Breast epithelium (tissue), 4 donors: ENCODE data around the gene CCDC9B. TPM values are rescaled to one million over a fixed set of nuclear protein-coding genes. Genes with fewer than 3 reads are reported as not detected.

Experiments used
- DNase-seq, 2 donors: peaks; one replicate each; pipeline ENCODE4 v3.0.0-alpha.2; 2019; ENCODE audit warnings: low spot score in 2 of 2
- H3K27ac ChIP-seq, 2 donors: fragments of 200-600 bp; sonication (generic) in 1 of 2; one replicate each; pipeline ENCODE4 v1.5.1; 2016 to 2019; ENCODE audit warnings: mild to moderate bottlenecking in 1 of 2
- H3K27me3 ChIP-seq, 2 donors: fragments of 200-600 bp; sonication (generic) in 1 of 2; one replicate each; pipeline versions ENCODE4 v1.5.1 to v1.6.0; 2017 to 2019; ENCODE audit warnings: control low read depth in 1 of 2, mild to moderate bottlenecking in 1 of 2
- H3K36me3 ChIP-seq: fragments of 200-600 bp; one replicate; pipeline ENCODE4 v1.5.1; 2019
- H3K4me1 ChIP-seq, 2 donors: fragments of 200-600 bp; sonication (generic); one replicate each; pipeline ENCODE4 v1.5.1; 2016 to 2019; ENCODE audit warnings: control low read depth in 1 of 2
- H3K4me3 ChIP-seq, 3 donors: fragments of 200-600 bp; sonication (generic); 1 replicate in 2 of 3; 2 replicates in 1 of 3; pipeline ENCODE4 v1.5.1; 2016 to 2019; ENCODE audit warnings: mild to moderate bottlenecking in 3 of 3, moderate library complexity in 2 of 3
- H3K9me3 ChIP-seq, 2 donors: fragments of 200-600 bp; sonication (generic) in 1 of 2; one replicate each; pipeline ENCODE4 v1.5.1; 2016 to 2019; ENCODE audit warnings: control low read depth in 1 of 2
- POLR2A ChIP-seq: fragments of 450-650 bp; IDR thresholded peaks from one replicate; pipeline ENCODE4 v1.6.1; 2016; ENCODE audit warnings: antibody characterized with exemption, mild to moderate bottlenecking, moderate library complexity
- POLR2AphosphoS5 ChIP-seq, 3 donors: sonication (generic); formaldehyde crosslinking; IDR thresholded peaks; one replicate each; pipeline ENCODE4 v1.6.1; 2017; ENCODE audit warnings: antibody characterized with exemption in 3 of 3
- intact Hi-C: fragments of 100-400 bp; cut with DNase I; formaldehyde crosslinking; loops from one replicate; pipeline ENCODE4 v1.15.1; 2023; ENCODE audit warnings: low total_unique reads
- total RNA-seq, 3 donors: library from RNA; depleted of rRNA; stranded (reverse); fragments of >200 nt; gene quantifications; one replicate each; pipeline ENCODE4 v1.1.0, GENCODE V29; 2016
- TF ChIP-seq, protein P1 (sequence below), 3 donors: fragments of 450-650 bp; IDR thresholded peaks; one replicate each; pipeline ENCODE4 v1.5.1; 2016 to 2017; ENCODE audit warnings: antibody characterized with exemption in 3 of 3, mild to moderate bottlenecking in 3 of 3, moderate library complexity in 3 of 3

The CCDC9B gene
- total RNA-seq, 3 donors from 2014 or later: 4.0 to 14.1 (median 9.4) TPM

DNA sequence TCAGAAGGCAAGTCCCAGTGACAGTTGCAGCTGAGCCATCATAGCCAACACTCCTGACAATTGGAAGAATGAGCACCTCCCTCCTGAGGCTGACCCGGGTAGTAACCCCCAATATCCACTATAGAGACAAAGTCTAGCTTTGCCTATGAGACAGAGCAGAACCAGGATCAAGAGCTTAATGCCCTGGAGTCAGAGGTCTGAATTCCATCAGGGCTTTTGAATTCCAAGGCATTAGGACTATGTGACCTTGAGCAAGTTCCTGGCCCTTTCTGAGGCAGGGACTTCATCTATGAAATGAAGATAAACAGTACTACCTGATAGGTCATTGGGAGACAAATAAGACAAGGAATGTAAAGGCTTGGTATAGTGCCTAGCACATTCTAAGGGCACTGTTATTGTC lies 20.3 kb downstream of the CCDC9B start:
- no peak for DNase-seq
- Histone ChIP-seq H3K36me3 (no peaks in the 10 kb centered on the region), H3K27ac (no peak overlapping the region), H3K4me3 (no peak overlapping the region), H3K4me1 (peaks cover 4 to 5% of the 10 kb centered on the region in 2 donors), H3K27me3 (no peaks in the 10 kb centered on the region), H3K9me3 (no peaks in the 10 kb centered on the region)
- no peak for TF ChIP-seq POLR2AphosphoS5 (IDR thresholded peaks at IDR 0.05)
- TF ChIP-seq, protein P1, sequence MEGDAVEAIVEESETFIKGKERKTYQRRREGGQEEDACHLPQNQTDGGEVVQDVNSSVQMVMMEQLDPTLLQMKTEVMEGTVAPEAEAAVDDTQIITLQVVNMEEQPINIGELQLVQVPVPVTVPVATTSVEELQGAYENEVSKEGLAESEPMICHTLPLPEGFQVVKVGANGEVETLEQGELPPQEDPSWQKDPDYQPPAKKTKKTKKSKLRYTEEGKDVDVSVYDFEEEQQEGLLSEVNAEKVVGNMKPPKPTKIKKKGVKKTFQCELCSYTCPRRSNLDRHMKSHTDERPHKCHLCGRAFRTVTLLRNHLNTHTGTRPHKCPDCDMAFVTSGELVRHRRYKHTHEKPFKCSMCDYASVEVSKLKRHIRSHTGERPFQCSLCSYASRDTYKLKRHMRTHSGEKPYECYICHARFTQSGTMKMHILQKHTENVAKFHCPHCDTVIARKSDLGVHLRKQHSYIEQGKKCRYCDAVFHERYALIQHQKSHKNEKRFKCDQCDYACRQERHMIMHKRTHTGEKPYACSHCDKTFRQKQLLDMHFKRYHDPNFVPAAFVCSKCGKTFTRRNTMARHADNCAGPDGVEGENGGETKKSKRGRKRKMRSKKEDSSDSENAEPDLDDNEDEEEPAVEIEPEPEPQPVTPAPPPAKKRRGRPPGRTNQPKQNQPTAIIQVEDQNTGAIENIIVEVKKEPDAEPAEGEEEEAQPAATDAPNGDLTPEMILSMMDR (IDR thresholded peaks at IDR 0.05): no peak
- no peak for TF ChIP-seq POLR2A
- intact Hi-C loops: no loop called here

DNA sequence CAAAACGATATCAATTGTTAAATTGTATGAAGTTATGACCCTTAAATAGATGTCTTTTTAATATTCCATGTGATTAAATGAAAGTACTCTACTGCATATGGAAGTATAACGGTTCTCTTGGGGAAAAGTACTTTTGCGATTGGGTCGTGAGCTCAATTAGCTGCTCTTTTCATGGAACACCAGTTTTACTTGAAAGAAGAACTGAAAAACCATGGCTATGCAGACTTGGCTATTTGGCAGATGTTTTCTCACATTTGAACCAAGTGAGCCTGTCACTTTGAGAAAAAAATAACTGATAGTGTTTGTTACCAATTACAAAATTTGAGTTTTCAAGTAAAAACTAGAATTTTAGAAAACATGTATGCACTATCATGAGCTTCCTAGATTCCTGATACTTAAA lies 23.2 kb downstream of the CCDC9B start:
- no peaks in the 10 kb centered on the region for H3K4me1 ChIP-seq
- no peak overlapping the region for H3K4me3 ChIP-seq
- no peaks in the 10 kb centered on the region for H3K9me3 ChIP-seq
- intact Hi-C loops: no loop called here
- TF ChIP-seq POLR2AphosphoS5 (IDR thresholded peaks at IDR 0.05): no peak
- TF ChIP-seq, protein P1 (IDR thresholded peaks at IDR 0.05): no peak
- no peak for TF ChIP-seq POLR2A
- DNase-seq: no peak
- no peak overlapping the region for H3K27ac ChIP-seq
- no peaks in the 10 kb centered on the region for H3K36me3 ChIP-seq
- H3K27me3 ChIP-seq: no peaks in the 10 kb centered on the region

DNA sequence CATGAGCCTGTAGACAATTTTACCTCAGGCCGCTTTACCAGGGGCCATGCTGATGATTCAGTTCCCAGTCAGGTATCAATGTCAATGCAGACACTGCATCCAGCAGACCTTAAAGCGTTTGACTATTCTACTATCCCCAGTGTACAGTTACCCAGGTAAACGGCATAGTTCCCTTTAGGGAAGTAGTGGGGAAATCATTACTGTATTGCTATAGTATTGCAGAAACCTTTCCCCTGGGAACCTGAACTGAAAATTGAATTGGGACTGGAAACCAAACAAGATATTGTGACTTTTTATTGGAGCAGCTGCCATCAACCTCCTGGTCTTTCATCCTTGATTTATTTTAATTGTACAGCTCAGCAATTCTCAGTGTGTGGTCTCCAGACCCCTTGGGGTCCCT lies 23.8 kb downstream of the CCDC9B start:
- Histone ChIP-seq H3K9me3 (no peaks in the 10 kb centered on the region), H3K27ac (no peak overlapping the region), H3K36me3 (no peaks in the 10 kb centered on the region), H3K27me3 (no peaks in the 10 kb centered on the region), H3K4me1 (no peaks in the 10 kb centered on the region), H3K4me3 (no peak overlapping the region)
- TF ChIP-seq POLR2A (no peak), POLR2AphosphoS5 (IDR thresholded peaks at IDR 0.05) (no peak)
- TF ChIP-seq, protein P1 (IDR thresholded peaks at IDR 0.05): no peak
- intact Hi-C loops: no loop called here
- no peak for DNase-seq

DNA sequence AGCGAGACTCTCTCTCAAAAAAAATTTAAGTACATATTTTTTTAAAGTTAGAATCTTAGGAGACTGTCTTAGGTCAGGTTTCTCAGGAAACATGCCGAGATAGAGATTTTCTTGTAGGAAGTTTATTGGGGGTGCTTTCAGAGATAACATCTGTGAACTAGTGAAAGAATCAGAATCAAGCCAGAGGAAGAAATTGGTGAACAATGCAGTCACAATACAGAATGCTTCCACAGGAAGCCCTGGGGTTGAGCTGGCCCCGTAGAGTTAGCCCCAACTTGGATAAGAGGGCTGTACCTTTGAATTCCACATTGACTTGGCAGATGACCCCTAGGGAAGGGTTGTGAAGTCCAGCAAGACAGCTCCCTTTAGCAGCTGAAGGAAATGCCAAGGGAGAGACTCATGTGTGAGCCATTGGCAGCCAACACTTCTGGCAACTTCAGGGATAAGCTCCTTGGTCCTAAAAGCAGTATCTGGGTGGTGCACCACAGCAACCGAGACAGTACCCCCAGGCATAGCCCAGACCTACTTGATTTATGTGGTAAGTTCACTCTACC lies 25.9 kb downstream of the CCDC9B start:
- H3K4me1 ChIP-seq: no peaks in the 10 kb centered on the region
- no peaks in the 10 kb centered on the region for H3K9me3 ChIP-seq
- TF ChIP-seq POLR2A: no peak
- H3K36me3 ChIP-seq: no peaks in the 10 kb centered on the region
- intact Hi-C loops: loop anchor here (1.0 kb wide), 1 partner anchor 17 kb away; no protein-coding TSS in a partner anchor
- no peak for DNase-seq
- H3K27ac ChIP-seq: no peak overlapping the region
- no peak overlapping the region for H3K4me3 ChIP-seq
- H3K27me3 ChIP-seq: no peaks in the 10 kb centered on the region

DNA sequence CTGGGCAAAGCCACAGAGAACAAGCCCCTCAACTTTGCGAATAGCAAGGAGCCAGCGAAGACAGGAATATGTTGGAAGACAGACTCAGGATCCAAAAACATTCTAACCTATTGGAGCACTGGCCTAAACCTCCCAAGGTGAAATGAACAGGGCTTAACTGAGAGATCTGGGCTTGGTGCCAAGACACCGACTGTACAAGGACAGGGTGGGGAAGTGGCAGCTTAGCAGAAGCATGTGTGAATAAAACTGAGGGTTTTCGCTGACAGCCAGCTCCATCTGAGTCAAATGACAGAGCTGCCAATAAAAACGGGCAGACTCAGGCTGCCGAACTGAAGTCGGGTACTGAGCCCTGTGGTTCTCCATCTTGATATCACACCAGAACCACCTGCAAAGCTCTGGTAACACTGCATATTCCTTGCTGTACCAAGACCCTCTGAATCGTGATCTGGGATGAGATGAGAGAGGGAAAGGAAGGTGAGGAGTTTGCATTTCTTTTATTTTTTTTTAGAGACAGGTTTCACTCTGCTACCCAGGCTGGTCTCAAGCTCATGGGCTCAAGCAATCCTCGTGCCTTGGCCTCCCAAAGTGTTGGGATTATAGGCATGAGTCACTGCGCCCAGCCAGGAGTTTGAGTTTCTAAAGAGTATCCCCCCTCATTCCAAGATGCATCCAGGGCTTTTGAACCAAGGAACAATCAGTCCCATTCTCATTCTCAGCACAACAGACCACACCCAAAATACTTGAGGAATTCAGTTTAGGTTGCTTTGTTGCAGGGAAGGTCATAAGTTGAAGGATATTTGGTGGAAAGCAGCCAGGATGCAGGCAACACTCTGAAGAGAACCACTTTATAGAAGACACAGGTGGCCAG lies 27.0 kb downstream of the CCDC9B start:
- Histone ChIP-seq H3K27me3 (no peaks in the 10 kb centered on the region), H3K36me3 (no peaks in the 10 kb centered on the region), H3K4me3 (no peak overlapping the region), H3K4me1 (no peaks in the 10 kb centered on the region), H3K27ac (no peak overlapping the region), H3K9me3 (no peaks in the 10 kb centered on the region)
- DNase-seq: no peak
- intact Hi-C loops: no loop called here
- TF ChIP-seq POLR2AphosphoS5 (IDR thresholded peaks at IDR 0.05): no peak
- TF ChIP-seq, protein P1 (IDR thresholded peaks at IDR 0.05): no peak
- TF ChIP-seq POLR2A: no peak
